ENCODE measurements around the gene PDZD2.
"Not testable (repeated sequence)": the region's sequence is repeated elsewhere in the genome, so short reads cannot be mapped to it uniquely, and the experiment has no call there.

The PDZD2 gene

GRCh38 chr5:31638748-31639418 is at the start of gene PDZD2:
Gene PDZD2 (plus strand): TSS chr5:31639131.
- H3K36me3 Mint-ChIP-seq (ENCODE audit: low read depth): no peaks in the 10 kb centered on the region

GRCh38 chr5:31593665-31594064 is 45.3 kb upstream of the PDZD2 start:
- no peaks in the 10 kb centered on the region for H3K27me3 Mint-ChIP-seq
- no peaks in the 10 kb centered on the region for H3K36me3 Mint-ChIP-seq (ENCODE audit: low read depth)
- H3K9me3 Mint-ChIP-seq: no peaks in the 10 kb centered on the region
- H3K4me3 Mint-ChIP-seq: no peak overlapping the region
- H3K27ac Mint-ChIP-seq: no peak overlapping the region
- ATAC-seq: no peak
- DNase-seq: no peak
- H3K4me1 Mint-ChIP-seq: no peaks in the 10 kb centered on the region

More at GRCh38 chr5:31638748-31639418, at the start of gene PDZD2:
- ATAC-seq (peak; percentile 78), DNase-seq (peak; percentile 78)
- Mint-ChIP-seq H3K27me3 (peaks cover 35% of the 10 kb centered on the region), H3K27ac (peak within 1 kb of the TSS; percentile 57), H3K4me3 (peak within 1 kb of the TSS; percentile 79), H3K9me3 (no peaks in the 10 kb centered on the region), H3K4me1 (peaks cover 10% of the 10 kb centered on the region)

- Mint-ChIP-seq H3K9me3 (no peaks in the 10 kb centered on the region), H3K27me3 (peaks cover 6% of the 10 kb centered on the region), H3K4me3 (no peak overlapping the region), H3K36me3 (ENCODE audit: low read depth) (no peaks in the 10 kb centered on the region), H3K27ac (no peak overlapping the region), H3K4me1 (no peaks in the 10 kb centered on the region)
- no peak for ATAC-seq
- DNase-seq: no peak
Measured at GRCh38 chr5:31596354-31596753, 42.6 kb upstream of the PDZD2 start.

GRCh38 chr5:31598640-31599611 is 40.0 kb upstream of the PDZD2 start:
- H3K9me3 Mint-ChIP-seq: no peaks in the 10 kb centered on the region
- H3K27me3 Mint-ChIP-seq: peaks cover 12% of the 10 kb centered on the region
- no peaks in the 10 kb centered on the region for H3K4me1 Mint-ChIP-seq
- DNase-seq (no peak), ATAC-seq (no peak)
- no peak overlapping the region for H3K27ac Mint-ChIP-seq
- H3K36me3 Mint-ChIP-seq (ENCODE audit: low read depth): no peaks in the 10 kb centered on the region
- H3K4me3 Mint-ChIP-seq: no peak overlapping the region

DNA sequence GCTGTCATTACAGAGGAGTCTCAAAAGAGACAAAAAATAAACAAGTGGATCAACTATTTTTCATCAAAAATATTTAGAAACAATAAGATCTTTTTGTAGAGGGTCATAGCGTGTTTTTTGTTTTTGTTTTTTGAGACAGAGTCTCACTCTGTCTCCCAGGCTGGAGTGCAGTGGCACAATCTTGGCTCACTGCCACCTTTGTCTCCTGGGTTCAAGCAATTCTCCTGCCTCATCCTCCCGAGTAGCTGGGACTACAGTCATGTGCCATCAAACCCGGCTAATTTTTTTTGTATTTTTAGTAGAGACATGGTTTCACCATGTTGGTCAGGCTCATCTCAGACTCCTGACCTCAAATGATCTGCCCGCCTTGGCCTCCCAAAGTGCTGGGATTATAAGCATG is 36.6 kb upstream of the PDZD2 start:
- not testable (repeated sequence) for H3K9me3 Mint-ChIP-seq; H3K27ac Mint-ChIP-seq; H3K4me3 Mint-ChIP-seq; H3K36me3 Mint-ChIP-seq (ENCODE audit: low read depth); H3K4me1 Mint-ChIP-seq; ATAC-seq; DNase-seq
- peaks cover 12% of the 10 kb centered on the region for H3K27me3 Mint-ChIP-seq

GRCh38 chr5:31604240-31604639 is 34.7 kb upstream of the PDZD2 start:
- Mint-ChIP-seq H3K27ac (no peak overlapping the region), H3K4me1 (no peaks in the 10 kb centered on the region), H3K9me3 (no peaks in the 10 kb centered on the region), H3K36me3 (ENCODE audit: low read depth) (no peaks in the 10 kb centered on the region), H3K4me3 (no peak overlapping the region), H3K27me3 (peaks cover 12% of the 10 kb centered on the region)
- ATAC-seq (no peak), DNase-seq (no peak)

DNA sequence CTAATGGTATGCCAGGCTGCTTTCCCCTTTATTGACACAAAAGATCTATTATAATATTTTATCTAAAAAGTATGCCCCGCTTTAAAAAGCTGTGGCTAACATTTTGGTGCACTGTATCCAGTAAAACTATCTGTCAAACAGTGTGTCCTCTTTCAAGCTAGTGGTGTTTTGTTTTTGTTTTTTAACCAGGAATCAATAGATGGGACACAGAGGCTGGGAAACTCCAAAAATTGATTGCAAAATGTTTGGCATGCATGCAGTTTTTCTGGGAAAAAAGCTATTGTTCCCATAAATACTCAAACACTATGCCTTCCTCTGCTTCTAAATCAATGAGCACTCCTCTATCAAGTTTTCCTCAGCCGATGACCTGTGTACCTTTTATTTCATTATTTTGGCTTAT is 34.3 kb upstream of the PDZD2 start:
- Mint-ChIP-seq H3K4me1 (no peaks in the 10 kb centered on the region), H3K27ac (no peak overlapping the region), H3K27me3 (peaks cover 12% of the 10 kb centered on the region), H3K9me3 (no peaks in the 10 kb centered on the region), H3K36me3 (ENCODE audit: low read depth) (no peaks in the 10 kb centered on the region), H3K4me3 (no peak overlapping the region)
- DNase-seq (no peak), ATAC-seq (no peak)

DNA sequence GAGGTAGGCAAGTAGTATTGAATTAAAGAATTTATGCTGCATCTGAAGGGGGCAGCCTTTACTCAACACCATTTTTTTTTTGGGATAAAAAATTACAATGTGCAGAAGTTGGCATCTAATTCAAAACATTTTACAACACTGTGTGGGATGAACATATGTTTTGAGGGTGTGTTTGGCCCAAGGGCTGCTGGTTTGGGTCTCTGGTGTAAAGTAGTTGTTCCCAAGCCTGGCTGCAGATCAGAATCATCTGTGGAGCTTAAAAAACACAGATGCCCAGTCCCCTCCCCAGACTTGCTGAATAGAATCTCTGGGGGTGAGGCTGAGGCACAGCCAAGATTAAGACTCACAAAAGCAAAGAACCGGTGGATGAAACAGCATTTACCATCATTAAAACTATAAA is 33.0 kb upstream of the PDZD2 start:
- DNase-seq (no peak), ATAC-seq (no peak)
- Mint-ChIP-seq H3K4me1 (no peaks in the 10 kb centered on the region), H3K9me3 (no peaks in the 10 kb centered on the region), H3K4me3 (no peak overlapping the region), H3K27ac (no peak overlapping the region), H3K36me3 (ENCODE audit: low read depth) (no peaks in the 10 kb centered on the region), H3K27me3 (peaks cover 7% of the 10 kb centered on the region)

DNA sequence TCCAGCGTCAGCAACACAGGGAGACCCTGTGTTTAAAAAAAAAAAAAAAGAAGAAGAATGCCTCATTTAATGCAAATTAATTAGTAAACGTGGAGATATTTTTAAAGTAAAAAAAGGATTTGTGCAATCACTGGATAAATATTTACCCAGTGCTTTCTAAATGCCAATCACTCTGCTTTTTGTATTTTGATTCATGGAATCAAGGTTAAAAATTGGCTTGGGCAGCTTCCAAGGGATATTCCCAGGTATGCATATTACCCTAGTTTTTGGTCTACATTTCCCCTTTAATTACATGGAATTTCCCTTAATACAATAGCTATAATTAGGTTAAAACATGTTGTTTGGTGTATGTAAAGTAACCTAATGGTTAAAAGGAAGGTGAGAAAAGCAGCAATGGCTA is 31.4 kb upstream of the PDZD2 start:
- Mint-ChIP-seq H3K4me1 (no peaks in the 10 kb centered on the region), H3K27me3 (peaks cover 3% of the 10 kb centered on the region), H3K9me3 (no peaks in the 10 kb centered on the region), H3K27ac (no peak overlapping the region), H3K4me3 (no peak overlapping the region), H3K36me3 (ENCODE audit: low read depth) (no peaks in the 10 kb centered on the region)
- ATAC-seq (no peak), DNase-seq (no peak)

DNA sequence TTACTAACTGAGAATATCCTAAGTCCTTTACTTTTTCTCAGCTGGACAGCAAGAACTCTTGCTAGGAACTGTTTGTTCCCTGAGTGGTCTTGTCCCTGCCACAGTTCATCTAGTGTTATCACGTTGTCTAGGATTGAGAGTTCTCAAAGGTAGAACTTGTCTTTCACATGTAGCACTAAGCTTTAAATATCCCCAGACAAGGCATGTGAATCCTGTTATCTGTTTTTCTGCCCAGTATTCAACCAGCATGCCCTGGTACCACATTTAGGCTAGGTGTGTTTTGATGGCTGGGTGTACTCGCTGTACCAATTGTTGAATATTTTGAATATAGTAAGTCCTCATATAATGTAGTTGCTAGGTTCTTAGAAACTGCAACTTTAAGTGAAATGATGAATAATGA is 27.9 kb upstream of the PDZD2 start:
- no peak for ATAC-seq
- DNase-seq: no peak
- H3K36me3 Mint-ChIP-seq (ENCODE audit: low read depth): no peaks in the 10 kb centered on the region
- no peaks in the 10 kb centered on the region for H3K4me1 Mint-ChIP-seq
- no peaks in the 10 kb centered on the region for H3K9me3 Mint-ChIP-seq
- H3K27me3 Mint-ChIP-seq: no peaks in the 10 kb centered on the region
- H3K4me3 Mint-ChIP-seq: no peak overlapping the region
- H3K27ac Mint-ChIP-seq: no peak overlapping the region

DNA sequence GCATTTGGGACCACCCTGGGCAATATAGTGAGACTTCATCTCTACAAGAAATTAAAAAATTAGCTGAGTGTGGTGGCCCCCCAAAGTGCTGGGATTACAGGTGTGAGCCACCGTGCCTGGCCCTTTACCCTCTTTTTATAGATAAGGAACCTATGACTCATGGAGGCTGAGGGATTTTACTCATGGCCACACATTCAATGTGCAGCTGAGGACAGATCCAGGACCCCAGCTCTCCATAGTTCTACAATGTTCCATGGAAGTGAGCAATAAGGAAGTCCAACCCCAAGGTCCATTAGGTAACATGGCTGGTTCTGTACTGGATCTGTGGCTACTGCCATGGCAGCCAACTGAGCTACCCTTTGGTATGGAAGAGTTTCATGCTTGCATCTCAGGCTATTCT is 25.3 kb upstream of the PDZD2 start:
- no peak for DNase-seq
- Mint-ChIP-seq H3K4me3 (no peak overlapping the region), H3K9me3 (no peaks in the 10 kb centered on the region), H3K27me3 (peaks cover 18% of the 10 kb centered on the region), H3K27ac (no peak overlapping the region), H3K4me1 (peaks cover 2% of the 10 kb centered on the region), H3K36me3 (ENCODE audit: low read depth) (no peaks in the 10 kb centered on the region)
- ATAC-seq: no peak

- no peak overlapping the region for H3K27ac Mint-ChIP-seq
- ATAC-seq: no peak
Measured at GRCh38 chr5:31614151-31615020, 24.5 kb upstream of the PDZD2 start.

DNA sequence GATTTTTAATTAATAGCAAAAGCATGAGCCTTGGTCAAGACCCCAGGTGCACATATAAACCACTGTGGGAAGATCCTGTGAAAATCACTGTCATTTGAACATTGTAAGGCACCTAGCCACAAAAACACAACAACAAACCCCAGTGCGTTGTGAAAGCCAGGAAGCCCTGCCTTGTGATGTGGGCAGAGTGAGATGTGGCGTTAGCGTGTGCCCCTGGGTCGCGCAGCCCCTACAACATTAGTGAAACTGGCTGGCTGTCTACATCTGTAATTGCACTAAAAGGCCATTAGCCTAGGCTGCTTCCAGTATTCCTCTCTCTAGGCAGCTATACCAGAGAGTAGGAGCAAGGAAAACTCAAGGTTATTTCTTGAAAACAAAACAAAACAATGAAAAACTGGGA is 21.1 kb upstream of the PDZD2 start:
- H3K9me3 Mint-ChIP-seq: no peaks in the 10 kb centered on the region
- no peak for ATAC-seq
- peaks cover 2% of the 10 kb centered on the region for H3K4me1 Mint-ChIP-seq
- DNase-seq: no peak
- H3K27ac Mint-ChIP-seq: no peak overlapping the region
- H3K27me3 Mint-ChIP-seq: peaks cover 30% of the 10 kb centered on the region
- H3K36me3 Mint-ChIP-seq (ENCODE audit: low read depth): no peaks in the 10 kb centered on the region
- H3K4me3 Mint-ChIP-seq: no peak overlapping the region

More at GRCh38 chr5:31614151-31615020, 24.5 kb upstream of the PDZD2 start:
- H3K36me3 Mint-ChIP-seq (ENCODE audit: low read depth): no peaks in the 10 kb centered on the region
- peaks cover 2% of the 10 kb centered on the region for H3K4me1 Mint-ChIP-seq
- no peaks in the 10 kb centered on the region for H3K9me3 Mint-ChIP-seq
- H3K27me3 Mint-ChIP-seq: peaks cover 24% of the 10 kb centered on the region
- no peak for DNase-seq
- H3K4me3 Mint-ChIP-seq: no peak overlapping the region

GRCh38 chr5:31620026-31620425 is 18.9 kb upstream of the PDZD2 start:
- H3K27ac Mint-ChIP-seq: no peak overlapping the region
- peaks cover 2% of the 10 kb centered on the region for H3K4me1 Mint-ChIP-seq
- no peak overlapping the region for H3K4me3 Mint-ChIP-seq
- no peak for DNase-seq
- ATAC-seq: no peak
- H3K36me3 Mint-ChIP-seq (ENCODE audit: low read depth): no peaks in the 10 kb centered on the region
- H3K9me3 Mint-ChIP-seq: no peaks in the 10 kb centered on the region
- peaks cover 30% of the 10 kb centered on the region for H3K27me3 Mint-ChIP-seq
